HG03097 (cell line): Measurements from ENCODE around the gene ANKRD27.
"Not testable (repeated sequence)": the region's sequence is repeated elsewhere in the genome, so short reads cannot be mapped to it uniquely, and the experiment has no call there.

Source experiments
- ATAC-seq: cut with Tn5 transposase; IDR thresholded peaks from one replicate; pipeline ENCODE4 v1.9.1; 2021; ENCODE audit not compliant: unreplicated experiment, low FRiP score

Gene ANKRD27

GRCh38 chr19:32611161-32611560, 63.8 kb downstream of the ANKRD27 start:
- no peak for ATAC-seq

- no peak for ATAC-seq
These were observed 67.5 kb downstream of the ANKRD27 start for GRCh38 chr19:32607479-32607878.

- ATAC-seq, result no peak
These were observed 68.7 kb downstream of the ANKRD27 start for GRCh38 chr19:32606289-32606688.

GRCh38 chr19:32605544-32605943, 69.4 kb downstream of the ANKRD27 start:
- ATAC-seq, result no peak

- ATAC-seq, result no peak
These were observed 71.0 kb downstream of the ANKRD27 start for GRCh38 chr19:32603961-32604360.

- no peak for ATAC-seq
These were observed 75.2 kb downstream of the ANKRD27 start for GRCh38 chr19:32599736-32600157.

- no peak for ATAC-seq
These were observed 75.7 kb downstream of the ANKRD27 start for GRCh38 chr19:32599258-32599657.

GRCh38 chr19:32598022-32598421, 77.0 kb downstream of the ANKRD27 start:
- ATAC-seq, result no peak

GRCh38 chr19:32595491-32595890, 79.5 kb downstream of the ANKRD27 start:
- ATAC-seq, result no peak

GRCh38 chr19:32594021-32594420, 81.0 kb downstream of the ANKRD27 start:
- ATAC-seq, result no peak

GRCh38 chr19:32587747-32588504, 87.1 kb downstream of the ANKRD27 start:
- not testable (repeated sequence) for ATAC-seq

GRCh38 chr19:32581705-32582179, 93.2 kb downstream of the ANKRD27 start:
- ATAC-seq, result no peak

GRCh38 chr19:32580901-32581704, 93.9 kb downstream of the ANKRD27 start, which contains the start of gene PDCD5:
TSS of gene PDCD5 (plus strand) at chr19:32581190. CDS start at chr19:32581262, 72 bp downstream.
- ATAC-seq, result peak; percentile 93

- peak; percentile 27 for ATAC-seq
These were observed 94.6 kb downstream of the ANKRD27 start for GRCh38 chr19:32580353-32580900.

- ATAC-seq, result no peak
These were observed 98.2 kb downstream of the ANKRD27 start for GRCh38 chr19:32576790-32577189.

- ATAC-seq, result no peak
These were observed 101.5 kb downstream of the ANKRD27 start for GRCh38 chr19:32573492-32573794.

GRCh38 chr19:32572700-32573491, 102.1 kb downstream of the ANKRD27 start:
- ATAC-seq, result not testable (repeated sequence)

- ATAC-seq, result not testable (repeated sequence)
These were observed 103.4 kb downstream of the ANKRD27 start for GRCh38 chr19:32571471-32572075.

GRCh38 chr19:32570081-32570785, 104.7 kb downstream of the ANKRD27 start:
- no peak for ATAC-seq

GRCh38 chr19:32567486-32567885, 107.5 kb downstream of the ANKRD27 start:
- ATAC-seq, result no peak
